Ramos (cell line): ENCODE measurements around the gene WASHC4.
"Not testable (repeated sequence)": the region's sequence is repeated elsewhere in the genome, so short reads cannot be mapped to it uniquely, and the experiment has no call there.

Experiments used
- in situ Hi-C: fragments of 300-500 bp; cut with MboI; formaldehyde crosslinking; loops from one replicate; pipeline ENCODE4 v1.14.3; 2022; ENCODE audit warnings: low sequenced_read_pairs; ENCODE audit not compliant: unreplicated experiment

WASHC4 gene

DNA sequence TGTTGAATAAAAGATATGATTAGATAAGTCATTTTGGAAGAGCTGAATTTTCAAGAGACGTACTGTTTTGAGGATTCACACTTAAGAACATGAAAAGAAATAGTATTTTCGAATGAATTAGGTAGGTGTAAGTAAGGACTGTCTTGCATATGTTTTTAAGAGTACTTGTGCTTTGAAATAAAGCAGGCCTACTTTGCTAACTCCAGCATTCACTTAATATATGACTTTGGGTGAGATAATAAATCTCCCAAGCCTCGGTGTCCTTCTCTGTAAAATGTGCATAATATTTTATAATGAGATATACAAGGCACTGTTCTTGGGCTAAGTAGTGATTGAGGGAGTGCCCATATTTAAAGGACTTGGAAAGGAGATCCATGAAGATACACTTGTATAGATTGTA, 54.6 kb downstream of the WASHC4 start:
- in situ Hi-C loops = no loop called here

DNA sequence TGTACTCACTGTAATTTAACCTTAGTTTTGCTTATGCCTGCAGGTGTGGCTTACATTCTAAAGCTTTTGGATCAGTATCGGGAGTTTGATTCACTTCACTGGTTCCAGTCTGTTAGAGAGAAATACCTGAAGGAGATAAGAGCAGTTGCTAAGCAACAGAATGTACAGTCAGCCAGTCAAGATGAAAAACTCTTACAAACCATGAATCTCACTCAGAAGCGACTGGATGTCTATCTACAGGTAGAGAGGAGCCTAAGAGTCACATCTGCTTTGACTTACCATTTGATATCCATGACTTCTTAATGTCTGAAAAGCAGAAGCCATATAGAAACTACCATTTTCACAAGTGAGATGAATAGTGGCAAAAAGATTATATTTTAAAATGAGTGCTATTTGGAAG, 56.5 kb downstream of the WASHC4 start:
- in situ Hi-C loops = no loop called here

DNA sequence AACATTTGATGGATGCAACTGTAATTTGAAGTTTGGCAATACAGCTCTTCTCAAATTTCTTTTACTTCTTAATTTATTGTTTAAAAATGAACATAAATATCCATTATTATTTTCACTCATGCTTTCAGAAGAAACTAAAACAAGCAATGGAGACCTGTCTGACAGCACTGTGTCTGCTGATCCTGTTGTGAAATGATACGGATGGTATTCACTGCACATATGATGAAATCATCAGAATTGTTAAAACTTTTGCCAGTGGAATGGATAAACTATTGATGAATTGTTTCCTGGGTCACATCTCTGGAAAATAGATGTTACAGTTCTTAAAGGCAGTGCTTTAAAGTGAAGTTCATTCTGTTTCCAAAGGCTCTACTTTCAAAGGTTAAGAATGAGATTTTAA, 59.2 kb downstream of the WASHC4 start:
- in situ Hi-C loops = no loop called here

DNA sequence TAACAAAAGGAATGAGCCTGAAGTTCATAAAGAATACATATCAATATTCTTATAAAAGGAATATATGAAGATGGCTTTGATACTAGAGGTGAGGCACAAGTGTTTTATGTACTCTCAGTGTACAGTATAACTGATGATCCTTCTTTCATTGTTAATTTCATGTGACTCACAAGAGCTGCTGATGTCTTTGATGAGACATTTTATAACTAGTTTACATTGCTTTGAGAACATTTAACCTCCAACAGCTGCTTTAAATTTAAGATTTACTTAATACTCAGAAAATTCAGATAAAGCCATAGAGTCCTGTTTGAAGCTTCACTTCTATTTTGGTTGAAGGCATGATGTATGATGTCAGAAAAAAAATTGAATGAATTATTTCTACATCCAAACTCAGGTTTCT, 59.8 kb downstream of the WASHC4 start:
- in situ Hi-C loops = no loop called here

DNA sequence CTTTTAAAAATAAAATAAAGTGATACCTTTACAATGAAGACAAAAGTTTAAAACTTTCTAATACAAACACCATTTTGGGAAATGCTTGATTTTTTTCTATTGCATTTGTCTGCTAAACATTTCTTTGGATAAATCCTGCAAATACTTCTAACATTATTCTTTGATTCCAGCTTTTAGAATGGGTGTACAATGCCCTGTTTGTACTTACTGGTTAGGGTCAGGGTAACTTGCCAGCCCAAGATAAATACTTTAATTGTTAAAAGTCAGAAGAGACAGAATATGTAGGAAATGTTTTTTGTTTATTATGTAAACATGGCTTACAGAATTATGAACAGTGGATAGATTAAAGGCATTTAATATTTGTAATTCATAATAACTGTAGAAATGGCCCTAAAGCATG, 60.5 kb downstream of the WASHC4 start:
- in situ Hi-C loops = no loop called here

DNA sequence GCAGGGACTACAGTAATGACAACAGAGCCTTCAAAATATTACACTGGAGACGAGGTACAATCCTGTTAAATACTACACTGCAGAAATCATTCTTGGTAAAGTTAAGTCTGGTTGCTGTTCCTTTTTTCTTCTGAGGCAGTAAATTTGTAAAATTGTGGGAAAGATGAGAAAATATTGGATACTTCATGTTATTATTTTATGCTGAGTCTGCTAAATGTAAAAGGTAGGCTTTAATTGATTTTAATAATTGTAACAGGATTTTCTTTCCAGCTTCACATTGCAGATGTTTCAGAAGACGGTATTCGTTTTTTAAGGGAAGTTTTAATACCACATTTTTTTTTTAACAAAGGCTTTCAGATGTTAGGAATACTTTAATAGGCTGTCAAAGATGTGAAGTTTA, 62.6 kb downstream of the WASHC4 start:
- in situ Hi-C loops = no loop called here

DNA sequence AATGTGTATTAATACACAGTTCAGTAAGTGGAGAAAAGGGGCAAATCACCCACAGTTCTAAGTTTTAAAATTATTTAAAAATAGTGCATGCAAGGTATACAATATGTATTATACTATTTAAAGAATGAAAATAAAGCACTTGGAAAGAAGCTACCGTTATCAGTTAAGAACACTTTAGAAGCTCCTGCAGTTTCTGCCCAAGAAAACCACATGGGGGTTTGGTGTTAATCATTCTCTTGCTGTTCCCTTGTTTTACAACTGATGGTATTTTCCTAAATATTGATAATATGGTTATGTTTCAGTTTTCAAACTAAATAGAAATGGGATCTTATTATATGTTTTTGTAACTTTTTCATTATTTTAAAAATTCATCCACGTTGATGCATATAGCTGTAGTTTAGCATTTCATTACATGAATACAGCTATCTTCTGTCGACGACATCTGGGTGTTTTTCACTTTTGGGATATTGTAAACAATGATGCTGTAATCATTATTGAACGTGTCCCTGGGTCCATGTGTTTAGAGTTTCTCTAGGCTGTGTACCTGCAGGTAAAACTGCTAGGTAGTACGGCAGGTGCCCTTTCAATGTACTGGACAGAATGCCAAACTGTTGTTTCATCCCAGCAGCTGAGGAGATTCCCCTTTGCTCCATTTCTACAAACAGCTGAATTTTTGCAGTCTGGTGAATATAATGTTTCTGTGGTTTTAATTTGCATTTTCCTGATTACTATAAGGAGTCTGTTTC, 64.3 kb downstream of the WASHC4 start:
- in situ Hi-C loops = no loop called here

DNA sequence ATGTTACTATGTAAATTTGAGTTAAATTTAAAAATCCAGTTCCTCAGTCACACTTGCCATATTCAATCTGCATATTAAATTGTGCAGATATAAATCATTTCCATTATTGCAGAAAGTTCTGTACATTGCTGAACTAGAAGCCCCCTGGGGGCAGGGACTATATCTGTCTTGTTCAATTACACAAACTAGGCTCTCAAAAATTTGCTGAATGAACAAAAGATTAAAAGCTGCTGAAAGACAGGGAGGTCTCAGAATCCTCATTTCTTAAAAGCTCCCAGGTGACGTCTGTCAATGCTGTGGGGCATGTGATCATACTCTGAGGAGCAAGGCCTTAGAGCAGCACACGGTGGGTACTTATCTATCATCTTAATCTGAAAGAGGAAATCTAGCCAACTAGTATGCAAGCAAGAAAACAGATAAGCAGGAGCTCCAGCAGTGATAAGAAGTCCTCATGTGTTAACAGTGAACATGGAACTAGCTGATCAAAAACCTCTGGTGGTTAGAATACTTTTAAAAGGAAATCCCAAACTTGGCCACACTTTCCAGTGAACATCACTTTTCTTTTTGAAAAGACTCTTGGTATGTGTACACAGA, 68.0 kb downstream of the WASHC4 start:
- in situ Hi-C loops = no loop called here

DNA sequence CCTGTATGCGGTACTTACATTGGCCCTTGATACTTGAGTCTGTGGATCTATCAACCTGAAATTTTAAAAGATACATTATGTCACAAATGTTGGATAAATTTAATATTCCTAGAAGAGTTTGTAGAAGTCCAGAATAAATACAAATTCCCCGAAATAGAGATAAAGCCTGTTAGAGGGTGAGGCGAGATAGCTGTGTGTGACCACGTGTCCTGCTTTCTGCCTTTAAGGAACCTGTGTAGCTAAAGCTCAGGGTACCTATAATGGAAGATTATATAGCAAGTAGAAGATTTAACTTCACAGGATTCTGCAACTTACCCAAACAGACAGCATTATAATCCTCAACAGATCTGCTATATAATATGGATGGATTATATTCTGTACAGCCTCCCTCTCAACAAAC, 69.7 kb downstream of the WASHC4 start:
- in situ Hi-C loops = no loop called here

DNA sequence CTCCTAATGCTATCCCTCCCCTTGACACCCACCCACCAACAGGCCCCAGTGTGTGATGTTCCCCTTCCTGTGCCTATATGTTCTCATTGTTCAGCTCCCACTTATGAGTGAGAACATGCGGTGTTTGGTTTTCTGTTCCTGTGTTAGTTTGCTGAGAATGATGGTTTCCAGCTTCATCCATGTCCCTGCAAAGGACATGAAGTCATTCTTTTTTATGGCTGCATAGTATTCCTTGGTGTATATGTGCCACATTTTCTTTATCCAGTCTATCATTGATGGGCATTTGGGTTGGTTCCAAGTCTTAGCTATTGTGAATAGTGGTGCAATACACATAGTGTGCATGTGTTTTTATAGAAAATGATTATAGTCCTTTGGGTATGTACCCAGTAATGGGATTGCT, 71.6 kb downstream of the WASHC4 start:
- in situ Hi-C loops = not testable (repeated sequence)

DNA sequence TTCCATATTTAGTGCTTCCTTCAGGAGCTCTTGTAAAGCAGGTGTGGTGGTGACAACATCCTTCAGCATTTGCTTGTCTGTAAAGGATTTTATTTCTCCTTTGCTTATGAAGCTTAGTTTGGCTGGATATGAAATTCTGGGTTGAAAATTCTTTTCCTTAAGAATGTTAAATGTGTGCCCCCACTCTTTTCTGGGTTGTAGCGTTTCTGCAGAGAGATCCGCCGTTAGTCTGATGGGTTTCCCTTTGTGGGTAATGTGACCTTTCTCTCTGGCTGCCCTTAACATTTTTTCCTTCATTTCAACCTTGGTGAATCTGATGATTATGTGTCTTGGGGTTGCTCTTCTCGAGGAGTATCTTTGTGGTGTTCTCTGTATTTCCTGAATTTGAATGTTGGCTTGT, 75.9 kb downstream of the WASHC4 start:
- in situ Hi-C loops = not testable (repeated sequence)

DNA sequence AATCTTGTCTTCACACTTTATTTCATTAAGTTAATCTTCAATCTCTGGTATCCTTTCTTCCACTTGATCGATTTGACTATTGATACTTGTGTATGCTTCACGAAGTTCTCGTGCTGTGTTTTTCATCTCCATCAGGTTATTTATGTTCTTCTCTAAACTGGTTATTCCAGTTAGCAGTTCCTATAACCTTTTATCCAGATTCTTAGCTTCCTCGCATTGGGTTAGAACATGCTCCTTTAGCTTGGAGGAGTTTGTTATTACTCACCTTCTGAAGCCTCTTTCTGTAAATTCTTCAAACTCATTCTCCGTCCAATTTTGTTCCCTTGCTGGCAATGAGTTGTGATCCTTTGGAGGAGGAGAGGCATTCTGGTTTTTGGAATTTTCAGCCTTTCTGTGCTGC, 76.4 kb downstream of the WASHC4 start:
- in situ Hi-C loops = not testable (repeated sequence)

DNA sequence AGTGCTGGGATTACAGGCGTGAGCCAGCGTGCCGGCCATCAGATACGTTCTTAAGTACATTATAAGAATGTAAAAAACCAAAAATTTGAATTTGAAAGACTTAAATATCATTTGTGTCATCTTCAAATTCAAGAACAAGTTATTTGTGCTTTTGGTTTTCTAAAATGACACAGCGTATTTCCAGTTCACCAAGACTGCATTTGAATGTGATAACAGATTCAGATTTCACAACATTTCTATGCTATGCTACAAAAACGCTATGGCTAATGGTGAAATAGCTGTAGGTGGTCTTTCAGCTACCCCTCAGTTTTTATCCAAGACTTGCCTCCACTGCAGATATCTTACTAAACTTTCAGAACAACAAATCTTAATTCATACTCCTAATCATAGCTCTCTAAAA, 81.8 kb downstream of the WASHC4 start:
- in situ Hi-C loops = no loop called here

DNA sequence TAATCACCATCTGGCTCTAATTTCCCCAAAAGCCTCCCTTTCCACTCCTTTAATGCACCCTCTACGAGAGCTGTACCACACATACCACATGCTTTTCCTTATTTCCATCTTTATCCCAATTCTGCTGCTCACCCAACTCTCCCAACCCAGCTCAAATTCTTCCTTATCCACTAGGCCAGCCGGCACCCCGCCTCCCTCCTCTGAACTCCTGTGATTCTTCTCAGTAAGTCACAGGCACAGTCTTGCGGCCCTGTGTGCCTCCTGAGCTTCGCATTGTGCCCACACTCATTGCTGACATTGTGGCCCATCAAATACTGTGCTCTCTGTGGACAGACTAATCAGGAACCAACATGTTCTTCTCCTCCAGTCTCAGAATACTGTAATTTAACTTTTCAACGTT, 83.0 kb downstream of the WASHC4 start:
- in situ Hi-C loops = no loop called here

DNA sequence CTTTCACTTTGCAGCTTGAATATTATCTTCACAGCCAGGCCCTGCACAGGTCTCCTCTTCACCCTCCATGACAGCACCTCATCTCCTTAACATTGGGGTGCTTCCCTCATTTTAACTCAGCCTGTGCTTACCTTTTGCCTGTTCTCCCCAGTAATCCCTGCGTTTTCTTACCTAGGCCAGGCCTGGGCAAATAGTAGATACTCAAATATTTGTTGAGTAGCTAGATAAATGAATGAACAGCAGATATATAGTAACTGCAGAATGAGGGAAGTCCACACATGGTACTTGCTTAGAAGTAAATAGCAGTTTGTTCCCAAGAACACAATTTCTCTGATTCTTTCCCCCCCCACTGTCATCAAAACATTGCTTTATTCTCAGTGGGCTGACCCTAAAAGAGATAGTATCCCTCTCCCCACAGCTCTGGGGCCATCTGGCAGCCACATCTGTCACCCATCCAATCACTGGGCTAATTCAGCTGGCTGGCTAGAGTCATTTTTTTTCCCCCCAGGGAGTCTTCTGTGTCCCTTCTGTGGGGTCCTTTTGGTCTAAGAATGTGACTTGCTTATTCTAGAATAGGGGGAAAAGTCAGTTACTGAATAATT, 85.2 kb downstream of the WASHC4 start:
- in situ Hi-C loops = no loop called here

DNA sequence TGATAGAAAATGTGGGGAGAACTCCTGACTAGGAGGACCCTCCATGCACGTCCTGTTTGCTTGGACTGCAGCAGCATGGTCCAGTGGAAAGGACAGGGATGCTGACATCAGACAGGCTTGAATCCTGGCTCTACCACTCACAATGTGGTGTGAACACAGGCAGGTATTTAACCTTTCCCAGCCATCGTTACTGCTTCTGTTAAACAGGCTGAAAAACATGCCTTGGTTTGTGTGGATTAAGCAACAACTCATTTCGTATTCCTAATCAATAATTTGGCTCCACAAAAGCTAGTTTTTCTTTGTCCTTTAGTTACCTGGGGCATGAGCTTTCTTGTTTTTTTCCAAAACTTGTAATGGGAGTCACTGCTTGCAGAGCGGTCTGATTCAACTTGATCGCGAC, 87.4 kb downstream of the WASHC4 start:
- in situ Hi-C loops = no loop called here

DNA sequence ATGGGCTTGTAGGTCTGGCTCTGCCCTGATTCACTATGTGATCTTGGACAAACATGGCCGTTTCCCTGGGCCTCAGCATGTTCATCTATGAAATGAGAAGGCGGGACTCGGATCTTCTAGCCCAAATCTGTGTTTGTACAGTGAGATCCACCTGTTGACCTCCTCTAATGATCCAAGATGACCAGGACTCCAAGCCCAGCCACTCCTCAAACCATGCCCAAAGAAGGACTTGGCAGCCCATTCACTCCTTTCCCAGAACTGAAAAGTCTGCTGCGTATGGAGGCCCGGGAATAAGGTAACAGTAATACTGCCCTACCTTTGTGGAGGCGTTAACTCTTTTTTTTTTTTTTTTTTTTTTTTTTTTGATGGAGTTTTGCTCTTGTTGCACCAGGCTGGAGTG, 88.6 kb downstream of the WASHC4 start:
- in situ Hi-C loops = no loop called here

DNA sequence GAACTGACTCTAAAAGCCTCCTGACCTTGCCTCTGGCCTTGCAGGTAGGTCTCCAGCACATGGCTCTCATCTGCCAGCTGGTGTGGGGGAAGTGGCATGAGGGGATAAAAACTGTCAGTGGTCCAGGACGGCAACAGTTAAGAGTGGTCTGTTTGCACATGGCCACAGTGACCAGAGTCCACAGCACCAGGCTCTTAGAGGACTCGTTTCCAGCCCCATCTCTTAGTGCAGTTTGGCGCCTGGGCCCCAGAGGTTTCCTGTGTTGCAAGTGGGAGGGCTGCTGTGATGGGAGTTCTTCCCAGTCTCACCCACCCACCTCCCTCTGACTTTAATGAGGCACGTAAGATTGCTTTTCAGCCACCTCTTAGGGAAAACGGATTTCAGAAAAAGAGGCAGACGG, 91.4 kb downstream of the WASHC4 start:
- in situ Hi-C loops = no loop called here

DNA sequence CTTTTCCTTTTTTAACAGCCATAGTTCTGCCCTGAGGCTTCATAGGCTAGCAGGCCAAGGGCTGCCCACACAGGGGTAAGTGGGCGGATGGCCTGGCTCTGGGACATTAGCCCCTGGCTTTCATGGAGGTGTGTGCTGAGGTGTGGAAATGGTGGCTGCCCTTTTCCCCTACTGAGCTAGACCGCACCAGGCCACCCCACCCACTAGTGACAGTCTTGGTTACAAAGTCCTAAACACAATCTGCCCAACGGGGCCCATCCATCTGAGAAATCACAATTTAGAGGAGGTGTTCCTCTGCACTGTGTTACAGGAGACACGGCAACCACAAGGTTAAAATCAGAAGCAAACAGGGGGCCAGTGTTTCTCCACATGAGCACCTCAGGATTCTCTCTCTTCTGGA, 92.9 kb downstream of the WASHC4 start:
- in situ Hi-C loops = no loop called here

DNA sequence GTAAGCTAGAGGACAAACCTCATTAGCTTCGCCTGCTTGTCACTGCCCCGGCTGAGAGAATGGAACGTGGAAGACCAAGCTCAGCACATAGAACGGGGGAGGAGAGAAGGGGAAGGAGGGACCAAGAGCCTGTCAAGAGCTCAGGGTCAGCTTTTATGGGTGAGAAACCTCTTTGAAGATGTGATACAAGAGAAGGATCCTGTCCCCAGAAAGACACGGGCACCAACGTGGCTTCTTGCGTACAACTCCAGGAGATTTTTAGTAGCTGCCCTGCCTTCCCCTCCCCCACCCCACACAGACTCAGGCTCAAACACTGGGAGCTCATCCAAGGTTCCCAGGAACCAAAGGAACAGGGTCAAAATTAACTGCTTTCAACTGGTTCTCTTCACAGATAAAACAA, 93.8 kb downstream of the WASHC4 start:
- in situ Hi-C loops = no loop called here

DNA sequence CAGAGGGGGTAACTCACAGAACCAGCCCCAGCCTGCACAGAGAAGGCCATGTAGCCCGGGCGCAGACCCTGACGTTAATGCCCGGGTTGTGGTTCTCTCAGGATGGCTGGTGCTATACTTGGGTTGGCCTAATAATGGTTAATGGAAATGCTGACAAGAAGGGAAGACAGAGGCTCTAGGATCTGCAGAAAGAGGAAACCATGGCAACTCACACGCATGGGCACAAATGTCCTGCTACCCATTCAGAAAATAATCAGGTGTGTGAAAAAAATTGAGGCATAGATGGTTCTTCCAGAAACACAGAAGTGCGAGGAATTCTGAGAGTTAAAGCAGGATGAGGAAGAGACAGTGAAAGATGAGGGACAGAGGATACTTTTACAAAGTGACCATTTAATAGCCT, 94.7 kb downstream of the WASHC4 start:
- in situ Hi-C loops = no loop called here

DNA sequence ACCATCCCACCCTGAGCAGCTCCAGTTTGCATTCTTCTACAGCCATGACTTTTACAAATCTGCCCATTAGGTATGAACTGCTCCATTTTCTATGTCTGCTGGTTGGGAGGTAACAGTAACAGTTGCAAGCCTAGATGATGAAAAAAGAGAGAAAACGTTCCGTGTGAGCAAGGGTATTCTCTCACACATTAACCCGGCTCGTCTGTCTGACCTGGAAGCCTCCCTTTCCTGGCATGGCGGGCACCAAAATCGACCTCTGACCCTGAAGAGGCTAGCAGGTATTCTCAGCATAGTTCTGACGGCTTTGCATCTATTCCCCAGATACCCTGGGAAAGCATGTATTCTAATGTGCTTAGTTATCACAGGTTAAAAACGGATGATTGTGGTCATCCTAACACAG, 96.6 kb downstream of the WASHC4 start:
- in situ Hi-C loops = no loop called here
